Pancreas (tissue), 10 donors: ENCODE results near the gene PRF1. TPM values are rescaled to one million over a fixed set of nuclear protein-coding genes. Genes with fewer than 3 reads are reported as not detected.

Experiments
- ATAC-seq, 4 donors: fragments of 200-7000 bp; cut with Tn5 transposase; one replicate each; pipeline versions ENCODE4 v1.8.0 to v1.9.1; 2020; ENCODE audit warnings: mild to moderate bottlenecking in 4 of 4, moderate library complexity in 4 of 4
- DNase-seq, 6 donors: peaks; one replicate each; pipeline ENCODE4 v3.0.0-alpha.2; 2020
- FAIRE-seq: peaks from 2 replicates; lab custom pipeline; 2012; peaks lifted over from hg19 to GRCh38; lab: Jason Lieb, UNC
- H3K27ac ChIP-seq, 4 donors: fragments of 200-600 bp; sonication (generic); 1 replicate in 3 of 4; 2 replicates in 1 of 4; pipeline versions ENCODE4 v1.5.0 to v1.8.0; 2020
- H3K27me3 ChIP-seq, 4 donors: fragments of 200-600 bp; one replicate each; pipeline ENCODE4 v1.8.0; 2021
- H3K36me3 ChIP-seq, 3 donors: fragments of 200-600 bp; sonication (generic) in 1 of 3; one replicate each; pipeline versions ENCODE4 v1.5.0 to v1.8.0; 2020 to 2021
- H3K4me1 ChIP-seq, 3 donors: fragments of 200-600 bp; one replicate each; pipeline ENCODE4 v1.8.0; 2021
- H3K4me3 ChIP-seq, 4 donors: fragments of 200-600 bp; sonication (generic) in 2 of 4; one replicate each; pipeline versions ENCODE4 v1.5.0 to v1.8.0; 2020 to 2021
- H3K9me3 ChIP-seq, 4 donors: fragments of 200-600 bp; one replicate each; pipeline ENCODE4 v1.8.0; 2021
- CTCF ChIP-seq, 4 donors: fragments of 200-600 bp; sonication (generic) in 3 of 4; IDR thresholded peaks; one replicate each; pipeline versions ENCODE4 v1.5.0 to v1.8.0; 2021; ENCODE audit warnings: antibody characterized with exemption in 4 of 4
- WGBS, 2 donors: extraction: QIAGEN DNeasy Blood & Tissue Kit; methylation state at CpG; one replicate each; pipeline ENCODE4 v1.1.7; 2013; 5-methylcytosine and 5-hydroxymethylcytosine counted together
- intact Hi-C, 3 donors: fragments of 100-400 bp; cut with DNase I; formaldehyde crosslinking; loops; one replicate each; pipeline versions ENCODE4 v1.11.1 to v1.14.2; 2022
- polyA plus RNA-seq, 2 donors: library from polyadenylated mRNA; stranded (reverse); fragments of 200-250 nt; gene quantifications; one replicate each; pipeline ENCODE4 v1.2.3, GENCODE V29; 2013
- total RNA-seq, 6 donors: library from RNA; stranded (reverse); fragmentation: NEBNext Ultra II Directional in 4 of 6; extraction: Animal tissue kit (Norgen Biotek cat#: 25700) in 4 of 6; gene quantifications; one replicate each; pipeline versions ENCODE4 v1.2.1 to v1.2.4, GENCODE V29; 2021 to 2023
- donor health status: healthy with polysubstance abuse.
- donor health status: DM: no; HTN: no; CAD: no; lungs with moderate emphysema.
- donor health status: DM: no; HTN: no; CAD: no.
- donor health status: control.
- donor health status: control.
- donor health status: Bipolar disorder and iron deficiency.
- donor health status: DM: yes; HTN: yes; CAD: no.
- donor health status: DM: no; HTN: no; CAD: no.
- donor health status: DM: no; HTN: no; CAD: no.
- donor health status: DM: yes; HTN: yes; CAD: no.

The PRF1 gene
- total and polyA plus RNA-seq, 8 donors: 0.16 to 1.8 (median 0.52) TPM

- no peak for FAIRE-seq
- ATAC-seq: no peak
- no peak for DNase-seq
- Histone ChIP-seq H3K9me3 (no peaks in the 10 kb centered on the region), H3K4me1 (no peaks in the 10 kb centered on the region), H3K27me3 (no peaks in the 10 kb centered on the region), H3K4me3 (no peak overlapping the region), H3K27ac (no peak overlapping the region), H3K36me3 (no peaks in the 10 kb centered on the region)
- no peak for TF ChIP-seq CTCF (IDR thresholded peaks at IDR 0.05)
- 35 to 41% methylated on average over 1 of the region's 1 CpG for WGBS, 2 donors
- intact Hi-C loops: no loop called here
Measured at GRCh38 chr10:70629338-70629737, 26.8 kb upstream of the PRF1 start.

GRCh38 chr10:70626056-70626455 lies 23.5 kb upstream of the PRF1 start:
- no peaks in the 10 kb centered on the region for H3K36me3 ChIP-seq
- DNase-seq (no peak), ATAC-seq (no peak), FAIRE-seq (no peak)
- H3K4me1 ChIP-seq: no peaks in the 10 kb centered on the region
- H3K9me3 ChIP-seq: no peaks in the 10 kb centered on the region
- intact Hi-C loops: no loop called here
- no peak for TF ChIP-seq CTCF (IDR thresholded peaks at IDR 0.05)
- H3K27me3 ChIP-seq: no peaks in the 10 kb centered on the region
- no peak overlapping the region for H3K4me3 ChIP-seq
- no peak overlapping the region for H3K27ac ChIP-seq

- H3K27ac ChIP-seq: no peak overlapping the region
- intact Hi-C loops: no loop called here
- H3K4me3 ChIP-seq: no peak overlapping the region
- no peak for FAIRE-seq
- DNase-seq: no peak
- no peak for TF ChIP-seq CTCF (IDR thresholded peaks at IDR 0.05)
- H3K9me3 ChIP-seq: no peaks in the 10 kb centered on the region
- ATAC-seq: peak in 1 of 4 donors; percentile 40
- H3K27me3 ChIP-seq: no peaks in the 10 kb centered on the region
- 79 to 81% methylated on average over 3 of the region's 3 CpGs for WGBS, 2 donors
- no peaks in the 10 kb centered on the region for H3K36me3 ChIP-seq
- no peaks in the 10 kb centered on the region for H3K4me1 ChIP-seq
Measured at GRCh38 chr10:70622981-70623844, 20.7 kb upstream of the PRF1 start.

GRCh38 chr10:70622541-70622940 lies 20.0 kb upstream of the PRF1 start:
- intact Hi-C loops: no loop called here
- FAIRE-seq: no peak
- 45 to 74% methylated on average over 3 of the region's 3 CpGs for WGBS, 2 donors
- no peak for TF ChIP-seq CTCF (IDR thresholded peaks at IDR 0.05)
- ATAC-seq: no peak
- DNase-seq: no peak
- Histone ChIP-seq H3K9me3 (no peaks in the 10 kb centered on the region), H3K27me3 (no peaks in the 10 kb centered on the region), H3K36me3 (no peaks in the 10 kb centered on the region), H3K4me1 (no peaks in the 10 kb centered on the region), H3K4me3 (no peak overlapping the region), H3K27ac (no peak overlapping the region)

GRCh38 chr10:70621503-70622078 lies 19.1 kb upstream of the PRF1 start:
- no peak overlapping the region for H3K4me3 ChIP-seq
- FAIRE-seq (no peak), DNase-seq (no peak), ATAC-seq (no peak)
- H3K36me3 ChIP-seq: no peaks in the 10 kb centered on the region
- intact Hi-C loops: no loop called here
- no peak overlapping the region for H3K27ac ChIP-seq
- 60 to 69% methylated on average over 4 of the region's 4 CpGs for WGBS, 2 donors
- no peaks in the 10 kb centered on the region for H3K27me3 ChIP-seq
- H3K4me1 ChIP-seq: no peaks in the 10 kb centered on the region
- H3K9me3 ChIP-seq: no peaks in the 10 kb centered on the region
- no peak for TF ChIP-seq CTCF (IDR thresholded peaks at IDR 0.05)
